ENCODE results near the gene TGIF1. TPM values are rescaled to one million over a fixed set of nuclear protein-coding genes. Genes with fewer than 3 reads are reported as not detected.

Gene TGIF1
- total RNA-seq, 1 experiment from 2014 or later: 126 TPM

- no peak for DNase-seq (ENCODE audit: low spot score)
Measured at GRCh38 chr18:3482258-3482657, 32.3 kb downstream of the TGIF1 start.

GRCh38 chr18:3485153-3486149 is 35.5 kb downstream of the TGIF1 start:
- DNase-seq (ENCODE audit: low spot score): no peak

GRCh38 chr18:3486512-3486911 is 36.5 kb downstream of the TGIF1 start:
- DNase-seq (ENCODE audit: low spot score): no peak

- DNase-seq (ENCODE audit: low spot score): no peak
Measured at GRCh38 chr18:3489462-3489861, 39.5 kb downstream of the TGIF1 start.

- no peak for DNase-seq (ENCODE audit: low spot score)
Measured at GRCh38 chr18:3491981-3492555, 42.1 kb downstream of the TGIF1 start.

GRCh38 chr18:3492721-3493120 is 42.7 kb downstream of the TGIF1 start:
- no peak for DNase-seq (ENCODE audit: low spot score)

- no peak for DNase-seq (ENCODE audit: low spot score)
Measured at GRCh38 chr18:3493501-3494244, 43.7 kb downstream of the TGIF1 start.

- no peak for DNase-seq (ENCODE audit: low spot score)
Measured at GRCh38 chr18:3494245-3494526, 44.2 kb downstream of the TGIF1 start.

GRCh38 chr18:3494569-3494968 is 44.6 kb downstream of the TGIF1 start:
- no peak for DNase-seq (ENCODE audit: low spot score)

- DNase-seq (ENCODE audit: low spot score): no peak
Measured at GRCh38 chr18:3495691-3496430, 45.9 kb downstream of the TGIF1 start.

- no peak for DNase-seq (ENCODE audit: low spot score)
Measured at GRCh38 chr18:3498698-3499471, 48.9 kb downstream of the TGIF1 start.

GRCh38 chr18:3499501-3499900 is 49.5 kb downstream of the TGIF1 start:
- DNase-seq (ENCODE audit: low spot score): no peak

- no peak for DNase-seq (ENCODE audit: low spot score)
Measured at GRCh38 chr18:3500016-3500415, 50.0 kb downstream of the TGIF1 start.

GRCh38 chr18:3502650-3503049 is 52.7 kb downstream of the TGIF1 start:
- DNase-seq (ENCODE audit: low spot score): no peak

GRCh38 chr18:3504637-3505036 is 54.7 kb downstream of the TGIF1 start:
- DNase-seq (ENCODE audit: low spot score): no peak

GRCh38 chr18:3508576-3509549 is 58.9 kb downstream of the TGIF1 start:
- peak; percentile 36 for DNase-seq (ENCODE audit: low spot score)
